Measurements from ENCODE around the gene NR6A1.

GRCh38 chr9:124470306-124470705 lies 300.8 kb downstream of the NR6A1 start:
- TF ChIP-seq CTCF (IDR thresholded peaks at IDR 0.05; ENCODE audit: insufficient read depth, low read length): no peak
- no peak for TF ChIP-seq GABPA (IDR thresholded peaks at IDR 0.05; ENCODE audit: low read depth)
- TF ChIP-seq REST (IDR thresholded peaks at IDR 0.05; ENCODE audit: insufficient replicate concordance, low read depth): no peak

Data from HL-60 (cell line).